Measurements from ENCODE around the gene CANX.

Gene CANX

DNA sequence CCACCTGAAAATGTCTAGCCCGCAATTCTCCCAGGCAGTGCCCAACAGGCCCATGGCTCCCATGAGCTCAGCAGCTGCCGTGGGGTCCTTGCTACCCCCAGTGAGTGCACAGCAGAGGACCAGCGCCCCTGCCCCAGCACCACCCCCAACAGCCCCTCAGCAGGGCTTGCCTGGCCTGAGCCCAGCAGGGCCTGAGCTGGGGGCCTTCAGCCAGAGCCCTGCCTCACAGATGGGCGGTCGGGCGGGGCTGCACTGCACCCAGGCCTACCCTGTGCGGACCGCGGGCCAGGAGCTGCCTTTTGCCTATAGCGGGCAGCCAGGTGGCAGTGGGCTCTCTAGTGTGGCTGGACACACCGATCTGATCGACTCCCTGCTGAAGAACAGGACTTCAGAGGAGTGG lies 75.7 kb downstream of the CANX start:
- Mint-ChIP-seq H3K4me3 (no peak overlapping the region), H3K9me3 (no peaks in the 10 kb centered on the region), H3K36me3 (peaks cover 65% of the 10 kb centered on the region), H3K27ac (no peak overlapping the region), H3K27me3 (no peaks in the 10 kb centered on the region), H3K4me1 (no peaks in the 10 kb centered on the region)
- ATAC-seq, result no peak

GRCh38 chr5:179776411-179776938 lies 77.7 kb downstream of the CANX start:
- Mint-ChIP-seq H3K9me3 (no peaks in the 10 kb centered on the region), H3K4me1 (no peaks in the 10 kb centered on the region), H3K27me3 (no peaks in the 10 kb centered on the region), H3K4me3 (no peak overlapping the region), H3K36me3 (peaks cover 66% of the 10 kb centered on the region), H3K27ac (no peak overlapping the region)
- ATAC-seq, result no peak

DNA sequence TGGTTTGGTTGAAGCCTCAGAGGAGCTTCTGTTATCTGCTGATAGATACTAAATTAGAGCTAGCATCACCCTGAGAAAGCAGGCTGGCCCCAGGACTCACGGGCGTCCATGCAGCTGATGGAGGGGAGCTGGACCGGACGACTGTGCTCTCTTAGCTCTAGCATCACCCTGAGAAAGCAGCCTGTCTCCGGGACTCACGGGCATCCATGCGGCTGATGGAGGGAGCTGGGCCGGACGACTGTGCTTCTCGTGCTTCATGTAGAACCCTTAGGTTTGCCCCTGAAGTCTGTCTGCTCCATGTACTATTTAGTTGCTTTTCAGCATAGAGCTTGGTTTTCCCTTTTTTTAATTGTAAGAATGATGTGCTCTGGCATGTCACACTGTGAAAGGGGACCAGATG lies 78.7 kb downstream of the CANX start:
- no peaks in the 10 kb centered on the region for H3K27me3 Mint-ChIP-seq
- no peak overlapping the region for H3K4me3 Mint-ChIP-seq
- H3K36me3 Mint-ChIP-seq, result peaks cover 63% of the 10 kb centered on the region
- ATAC-seq, result no peak
- H3K4me1 Mint-ChIP-seq, result no peaks in the 10 kb centered on the region
- no peak overlapping the region for H3K27ac Mint-ChIP-seq
- H3K9me3 Mint-ChIP-seq, result no peaks in the 10 kb centered on the region

DNA sequence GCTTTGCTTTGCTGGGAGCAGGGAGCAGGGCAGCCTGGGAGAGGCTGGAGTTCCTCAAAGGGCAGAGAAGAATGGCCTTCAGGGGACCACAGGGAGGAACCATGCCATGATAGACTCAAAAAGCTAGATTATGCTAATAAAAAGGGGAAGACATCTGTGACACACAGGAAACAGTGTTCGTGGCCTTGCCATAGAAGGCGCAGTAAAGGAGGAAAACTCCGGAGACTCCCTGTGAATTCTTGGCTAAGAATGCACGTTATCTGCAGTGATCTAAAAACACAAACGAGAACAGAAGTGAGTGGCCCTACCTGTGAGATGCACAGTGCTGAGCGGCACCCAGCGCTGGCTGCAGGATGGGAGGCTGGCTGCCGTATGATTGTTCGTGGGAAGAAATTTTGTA lies 79.1 kb downstream of the CANX start:
- peaks cover 59% of the 10 kb centered on the region for H3K36me3 Mint-ChIP-seq
- no peak for ATAC-seq
- H3K9me3 Mint-ChIP-seq, result no peaks in the 10 kb centered on the region
- H3K4me1 Mint-ChIP-seq, result no peaks in the 10 kb centered on the region
- no peaks in the 10 kb centered on the region for H3K27me3 Mint-ChIP-seq
- no peak overlapping the region for H3K27ac Mint-ChIP-seq
- H3K4me3 Mint-ChIP-seq, result no peak overlapping the region

DNA sequence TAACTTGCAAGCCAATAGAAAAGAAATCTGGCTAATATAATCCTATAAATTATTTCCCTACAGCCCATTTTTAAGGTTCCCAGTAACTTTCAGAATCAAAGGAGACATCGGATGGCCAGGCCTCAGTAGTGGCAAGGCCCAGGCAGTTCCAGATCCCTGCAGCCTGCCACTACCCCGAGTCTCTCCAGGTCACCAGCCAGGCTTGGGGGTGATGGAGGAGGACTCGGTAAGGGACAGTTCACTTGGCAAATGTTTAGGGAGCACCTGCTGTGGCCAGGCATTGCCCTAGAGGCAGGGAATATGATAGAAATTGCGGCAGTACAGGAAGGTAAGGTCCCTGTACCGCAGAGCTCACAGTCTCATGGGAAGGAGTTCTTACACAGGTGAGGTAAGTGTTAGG lies 79.8 kb downstream of the CANX start:
- ATAC-seq, result no peak
- H3K27ac Mint-ChIP-seq, result no peak overlapping the region
- no peaks in the 10 kb centered on the region for H3K9me3 Mint-ChIP-seq
- no peaks in the 10 kb centered on the region for H3K27me3 Mint-ChIP-seq
- H3K4me3 Mint-ChIP-seq, result no peak overlapping the region
- no peaks in the 10 kb centered on the region for H3K4me1 Mint-ChIP-seq
- peaks cover 52% of the 10 kb centered on the region for H3K36me3 Mint-ChIP-seq

DNA sequence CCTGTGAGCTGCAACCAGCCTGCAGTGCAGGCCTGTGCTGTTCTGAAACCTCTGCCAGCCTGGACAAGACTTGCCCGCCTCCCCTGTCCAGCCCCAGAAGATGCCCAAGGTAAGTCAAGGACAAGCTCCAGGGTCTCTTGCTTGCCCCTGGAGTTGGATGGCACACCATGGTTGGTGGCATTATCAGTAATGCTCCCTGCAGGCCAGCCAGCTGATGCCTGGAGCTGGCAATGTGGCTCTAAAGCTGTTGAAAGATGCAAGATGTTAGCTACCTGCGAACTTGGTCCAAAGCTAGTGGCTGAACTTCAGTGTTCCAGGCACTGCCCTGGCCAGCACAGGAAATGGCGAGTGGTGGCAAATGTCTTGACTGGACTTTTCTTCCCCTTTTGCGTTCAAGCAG lies 81.1 kb downstream of the CANX start:
- Mint-ChIP-seq H3K36me3 (peaks cover 41% of the 10 kb centered on the region), H3K4me3 (no peak overlapping the region), H3K4me1 (no peaks in the 10 kb centered on the region), H3K27ac (no peak overlapping the region), H3K27me3 (no peaks in the 10 kb centered on the region), H3K9me3 (no peaks in the 10 kb centered on the region)
- no peak for ATAC-seq

- H3K9me3 Mint-ChIP-seq, result no peaks in the 10 kb centered on the region
- no peaks in the 10 kb centered on the region for H3K4me1 Mint-ChIP-seq
- no peak overlapping the region for H3K27ac Mint-ChIP-seq
- H3K27me3 Mint-ChIP-seq, result no peaks in the 10 kb centered on the region
- no peak for ATAC-seq
- peaks cover 41% of the 10 kb centered on the region for H3K36me3 Mint-ChIP-seq
- H3K4me3 Mint-ChIP-seq, result no peak overlapping the region
These were observed 81.6 kb downstream of the CANX start for GRCh38 chr5:179780362-179780761.

All from stimulated activated memory B cell treated with anti-CD40 and anti-IgM and Interleukin-4, amounts not matched to agents 10 μg/mL and 1 μg/mL and 100 μg/mL, for 72 hours (primary cell).